T-helper 1 cell treated with Interleukin-12 subunit alpha and Interleukin-12 subunit beta and Interleukin-4 antibody, amounts not matched to agents 30 ng/mL and 1 ng/mL, for 36 hours (primary cell): ENCODE results near the gene VPS13D. TPM values are rescaled to one million over a fixed set of nuclear protein-coding genes. Genes with fewer than 3 reads are reported as not detected.
"Not testable (repeated sequence)": the region's sequence is repeated elsewhere in the genome, so short reads cannot be mapped to it uniquely, and the experiment has no call there.

Experiments
- intact Hi-C: fragments of 100-400 bp; cut with micrococcal nuclease; formaldehyde crosslinking; loops from one replicate; pipeline ENCODE4 v1.15.1; 2024
- total RNA-seq: library from RNA; stranded (reverse); gene quantifications from 2 replicates; pipeline ENCODE4 v1.2.3, GENCODE V29; 2022

Gene VPS13D
- total RNA-seq, 1 donor from 2014 or later = 42.0 TPM

GRCh38 chr1:12529640-12530174, 299.9 kb downstream of the VPS13D start:
- intact Hi-C loops = no loop called here

GRCh38 chr1:12530462-12531178, 300.8 kb downstream of the VPS13D start:
- intact Hi-C loops = no loop called here

GRCh38 chr1:12531179-12531499, 301.3 kb downstream of the VPS13D start:
- intact Hi-C loops = no loop called here

- intact Hi-C loops = no loop called here
Measured at GRCh38 chr1:12532405-12533315, 302.8 kb downstream of the VPS13D start.

- intact Hi-C loops = no loop called here
Measured at GRCh38 chr1:12536023-12536639, 306.3 kb downstream of the VPS13D start.

- intact Hi-C loops = no loop called here
Measured at GRCh38 chr1:12537294-12537693, 307.5 kb downstream of the VPS13D start.

GRCh38 chr1:12537906-12538461, 308.2 kb downstream of the VPS13D start:
- intact Hi-C loops = no loop called here

GRCh38 chr1:12538536-12538935, 308.7 kb downstream of the VPS13D start:
- intact Hi-C loops = not testable (repeated sequence)

GRCh38 chr1:12539320-12539704, 309.5 kb downstream of the VPS13D start:
- intact Hi-C loops = no loop called here

- intact Hi-C loops = no loop called here
Measured at GRCh38 chr1:12539705-12540579, 310.1 kb downstream of the VPS13D start.

- intact Hi-C loops = no loop called here
Measured at GRCh38 chr1:12540580-12541273, 310.9 kb downstream of the VPS13D start.

- intact Hi-C loops = no loop called here
Measured at GRCh38 chr1:12541274-12542137, 311.7 kb downstream of the VPS13D start.

GRCh38 chr1:12542138-12542465, 312.3 kb downstream of the VPS13D start:
- intact Hi-C loops = no loop called here

- intact Hi-C loops = no loop called here
Measured at GRCh38 chr1:12542616-12543592, 313.1 kb downstream of the VPS13D start.

- intact Hi-C loops = no loop called here
Measured at GRCh38 chr1:12543740-12544154, 313.9 kb downstream of the VPS13D start.

- intact Hi-C loops = no loop called here
Measured at GRCh38 chr1:12544357-12544756, 314.5 kb downstream of the VPS13D start.

GRCh38 chr1:12544992-12545391, 315.2 kb downstream of the VPS13D start:
- intact Hi-C loops = no loop called here
